Gastrocnemius medialis (tissue), 4 donors: ENCODE data around the gene SHC2.

Experiments used
- POLR2A ChIP-seq, 2 donors: fragments of 450-650 bp; IDR thresholded peaks; one replicate each; pipeline ENCODE4 v1.6.1; 2017; ENCODE audit warnings: antibody characterized with exemption in 2 of 2, mild to moderate bottlenecking in 2 of 2, moderate library complexity in 2 of 2
- TF ChIP-seq, protein P1 (sequence below), 5 experiments: fragments of 450-650 bp in 3 of 5; fragments of 200-600 bp in 2 of 5; sonication (generic) in 2 of 5; IDR thresholded peaks in 4 of 5; conservative IDR thresholded peaks in 1 of 5; 1 replicate in 4 of 5; 2 replicates in 1 of 5; pipeline ENCODE4 v1.5.1; 2016 to 2019; ENCODE audit warnings: antibody characterized with exemption in 5 of 5, mild to moderate bottlenecking in 3 of 5, moderate library complexity in 3 of 5

- TF ChIP-seq, protein P1, sequence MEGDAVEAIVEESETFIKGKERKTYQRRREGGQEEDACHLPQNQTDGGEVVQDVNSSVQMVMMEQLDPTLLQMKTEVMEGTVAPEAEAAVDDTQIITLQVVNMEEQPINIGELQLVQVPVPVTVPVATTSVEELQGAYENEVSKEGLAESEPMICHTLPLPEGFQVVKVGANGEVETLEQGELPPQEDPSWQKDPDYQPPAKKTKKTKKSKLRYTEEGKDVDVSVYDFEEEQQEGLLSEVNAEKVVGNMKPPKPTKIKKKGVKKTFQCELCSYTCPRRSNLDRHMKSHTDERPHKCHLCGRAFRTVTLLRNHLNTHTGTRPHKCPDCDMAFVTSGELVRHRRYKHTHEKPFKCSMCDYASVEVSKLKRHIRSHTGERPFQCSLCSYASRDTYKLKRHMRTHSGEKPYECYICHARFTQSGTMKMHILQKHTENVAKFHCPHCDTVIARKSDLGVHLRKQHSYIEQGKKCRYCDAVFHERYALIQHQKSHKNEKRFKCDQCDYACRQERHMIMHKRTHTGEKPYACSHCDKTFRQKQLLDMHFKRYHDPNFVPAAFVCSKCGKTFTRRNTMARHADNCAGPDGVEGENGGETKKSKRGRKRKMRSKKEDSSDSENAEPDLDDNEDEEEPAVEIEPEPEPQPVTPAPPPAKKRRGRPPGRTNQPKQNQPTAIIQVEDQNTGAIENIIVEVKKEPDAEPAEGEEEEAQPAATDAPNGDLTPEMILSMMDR (IDR thresholded peaks at IDR 0.05 in 4 of 5, conservative IDR thresholded peaks at IDR 0.05 in 1 of 5), result no peak
- TF ChIP-seq POLR2A (IDR thresholded peaks at IDR 0.05), result no peak
Measured at GRCh38 chr19:426725-427445, 33.9 kb downstream of the SHC2 start.
